ENCODE measurements around the gene MEIS2. TPM values are rescaled to one million over a fixed set of nuclear protein-coding genes. Genes with fewer than 3 reads are reported as not detected.

The MEIS2 gene
- total RNA-seq, 1 experiment from 2014 or later = 9.3 TPM

GRCh38 chr15:36961956-36962355 lies 138.4 kb downstream of the MEIS2 start:
- H3K27me3 ChIP-seq (replicated peaks; ENCODE audit: insufficient read depth, low read depth, low read length, poor library complexity) = no peaks in the 10 kb centered on the region
- H3K27ac ChIP-seq (ENCODE audit: low read depth, low read length, poor library complexity, severe bottlenecking) = no peak overlapping the region
- ChIA-PET CTCF (no interaction called here), POLR2A (ENCODE audit: low non-redundant PET) (no interaction called here)
- no TSS peak for BruUV-seq (replicated peaks)
- no peaks in the 10 kb centered on the region for H3K9me3 ChIP-seq (ENCODE audit: low read depth, low read length, poor library complexity, severe bottlenecking)
- TF ChIP-seq EZH2 (IDR thresholded peaks at IDR 0.05; ENCODE audit: borderline replicate concordance, low read depth, low read length, poor library complexity, severe bottlenecking) (no peak), CTCF (conservative IDR thresholded peaks at IDR 0.05; ENCODE audit: low read depth, low read length) (no peak)
- intact Hi-C loops (cut with micrococcal nuclease; ENCODE audit: unreplicated experiment) = no loop called here
- H3K4me3 ChIP-seq (ENCODE audit: low read depth, low read length, poor library complexity, severe bottlenecking) = no peak overlapping the region
- no peak for DNase-seq (ENCODE audit: low spot score)
- no peaks in the 10 kb centered on the region for H3K4me1 ChIP-seq (ENCODE audit: insufficient read depth, low read length, poor library complexity, severe bottlenecking)
- H3K36me3 ChIP-seq (ENCODE audit: insufficient read depth, low read length, poor library complexity, severe bottlenecking) = no peaks in the 10 kb centered on the region

GRCh38 chr15:36960947-36961227 lies 139.5 kb downstream of the MEIS2 start:
- no peak for DNase-seq (ENCODE audit: low spot score)
- intact Hi-C loops (cut with micrococcal nuclease; ENCODE audit: unreplicated experiment) = no loop called here
- H3K36me3 ChIP-seq (ENCODE audit: insufficient read depth, low read length, poor library complexity, severe bottlenecking) = no peaks in the 10 kb centered on the region
- H3K4me1 ChIP-seq (ENCODE audit: insufficient read depth, low read length, poor library complexity, severe bottlenecking) = no peaks in the 10 kb centered on the region
- H3K27me3 ChIP-seq (replicated peaks; ENCODE audit: insufficient read depth, low read depth, low read length, poor library complexity) = no peaks in the 10 kb centered on the region
- POLR2A ChIA-PET (ENCODE audit: low non-redundant PET) = no interaction called here
- H3K27ac ChIP-seq (ENCODE audit: low read depth, low read length, poor library complexity, severe bottlenecking) = no peak overlapping the region
- CTCF ChIA-PET = no interaction called here
- BruUV-seq (replicated peaks) = no TSS peak
- H3K9me3 ChIP-seq (ENCODE audit: low read depth, low read length, poor library complexity, severe bottlenecking) = no peaks in the 10 kb centered on the region
- no peak overlapping the region for H3K4me3 ChIP-seq (ENCODE audit: low read depth, low read length, poor library complexity, severe bottlenecking)
- TF ChIP-seq CTCF (conservative IDR thresholded peaks at IDR 0.05; ENCODE audit: low read depth, low read length) (no peak), EZH2 (IDR thresholded peaks at IDR 0.05; ENCODE audit: borderline replicate concordance, low read depth, low read length, poor library complexity, severe bottlenecking) (no peak)

GRCh38 chr15:36960179-36960946 lies 140.0 kb downstream of the MEIS2 start:
- H3K27me3 ChIP-seq (replicated peaks; ENCODE audit: insufficient read depth, low read depth, low read length, poor library complexity) = no peaks in the 10 kb centered on the region
- H3K4me1 ChIP-seq (ENCODE audit: insufficient read depth, low read length, poor library complexity, severe bottlenecking) = no peaks in the 10 kb centered on the region
- H3K27ac ChIP-seq (ENCODE audit: low read depth, low read length, poor library complexity, severe bottlenecking) = no peak overlapping the region
- H3K9me3 ChIP-seq (ENCODE audit: low read depth, low read length, poor library complexity, severe bottlenecking) = no peaks in the 10 kb centered on the region
- no peak for DNase-seq (ENCODE audit: low spot score)
- TF ChIP-seq EZH2 (IDR thresholded peaks at IDR 0.05; ENCODE audit: borderline replicate concordance, low read depth, low read length, poor library complexity, severe bottlenecking) (no peak), CTCF (conservative IDR thresholded peaks at IDR 0.05; ENCODE audit: low read depth, low read length) (no peak)
- ChIA-PET POLR2A (ENCODE audit: low non-redundant PET) (no interaction called here), CTCF (no interaction called here)
- no peaks in the 10 kb centered on the region for H3K36me3 ChIP-seq (ENCODE audit: insufficient read depth, low read length, poor library complexity, severe bottlenecking)
- H3K4me3 ChIP-seq (ENCODE audit: low read depth, low read length, poor library complexity, severe bottlenecking) = no peak overlapping the region
- intact Hi-C loops (cut with micrococcal nuclease; ENCODE audit: unreplicated experiment) = no loop called here
- BruUV-seq (replicated peaks) = no TSS peak

Data from A673 (cell line).